IMR-90 (cell line): ENCODE results near the gene TRIM10.

Source experiments
- CEBPB ChIP-seq: IDR thresholded peaks from 2 replicates; pipeline ENCODE4 v1.6.1; 2012; ENCODE audit warnings: low read depth, low read length, improper control_type of control experiment
- CHD1 ChIP-seq: IDR thresholded peaks from 2 replicates; pipeline ENCODE4 v1.6.1; 2012; ENCODE audit warnings: low read depth, low read length, improper control_type of control experiment
- FOS ChIP-seq: fragments of 150-350 bp; IDR thresholded peaks from 2 replicates; pipeline ENCODE4 v1.6.1; 2016; ENCODE audit warnings: low read depth, low read length
- MXI1 ChIP-seq: IDR thresholded peaks from 2 replicates; pipeline ENCODE4 v1.6.1; 2012; ENCODE audit warnings: low read depth, mild to moderate bottlenecking, low read length, moderate library complexity, borderline replicate concordance
- POLR2A ChIP-seq: IDR thresholded peaks from 2 replicates; pipeline ENCODE4 v1.6.1; 2012; ENCODE audit warnings: mild to moderate bottlenecking, low read depth, low read length
- RAD21 ChIP-seq: IDR thresholded peaks from 2 replicates; pipeline ENCODE4 v1.6.1; 2012; ENCODE audit warnings: low read length, improper control_type of control experiment
- RFX5 ChIP-seq: IDR thresholded peaks from 2 replicates; pipeline ENCODE4 v1.8.0; 2012; ENCODE audit warnings: low read depth, mild to moderate bottlenecking, low read length, moderate library complexity
- TF ChIP-seq, protein P1 (sequence below): conservative IDR thresholded peaks from 2 replicates; pipeline ENCODE4 v1.5.1; 2012; ENCODE audit warnings: mild to moderate bottlenecking, low read depth, low read length, improper control_type of control experiment

DNA sequence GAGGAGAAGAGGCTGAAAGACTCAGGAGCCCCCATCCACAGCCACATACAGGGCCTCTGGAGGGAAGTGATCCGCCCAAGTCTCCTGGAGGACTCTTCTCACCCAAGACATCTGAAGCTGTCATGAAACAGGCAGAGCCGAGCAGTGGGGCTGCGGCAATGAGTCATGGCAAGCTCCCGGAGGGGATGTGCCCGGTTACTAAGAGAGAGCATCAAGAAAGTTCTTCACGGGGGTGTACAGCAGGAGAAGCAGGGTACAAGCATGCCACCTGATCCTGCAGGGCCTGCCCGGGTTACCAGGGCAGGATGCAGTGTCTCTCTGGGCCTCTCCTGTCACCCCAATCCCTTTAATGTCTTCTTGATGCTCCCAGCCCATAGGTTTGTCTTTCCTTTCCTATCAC is 31.1 kb upstream of the TRIM10 start:
- no peak for TF ChIP-seq FOS
- TF ChIP-seq POLR2A, result no peak
- no peak for TF ChIP-seq RFX5
- TF ChIP-seq MXI1, result no peak
- TF ChIP-seq CEBPB, result no peak
- TF ChIP-seq, protein P1, sequence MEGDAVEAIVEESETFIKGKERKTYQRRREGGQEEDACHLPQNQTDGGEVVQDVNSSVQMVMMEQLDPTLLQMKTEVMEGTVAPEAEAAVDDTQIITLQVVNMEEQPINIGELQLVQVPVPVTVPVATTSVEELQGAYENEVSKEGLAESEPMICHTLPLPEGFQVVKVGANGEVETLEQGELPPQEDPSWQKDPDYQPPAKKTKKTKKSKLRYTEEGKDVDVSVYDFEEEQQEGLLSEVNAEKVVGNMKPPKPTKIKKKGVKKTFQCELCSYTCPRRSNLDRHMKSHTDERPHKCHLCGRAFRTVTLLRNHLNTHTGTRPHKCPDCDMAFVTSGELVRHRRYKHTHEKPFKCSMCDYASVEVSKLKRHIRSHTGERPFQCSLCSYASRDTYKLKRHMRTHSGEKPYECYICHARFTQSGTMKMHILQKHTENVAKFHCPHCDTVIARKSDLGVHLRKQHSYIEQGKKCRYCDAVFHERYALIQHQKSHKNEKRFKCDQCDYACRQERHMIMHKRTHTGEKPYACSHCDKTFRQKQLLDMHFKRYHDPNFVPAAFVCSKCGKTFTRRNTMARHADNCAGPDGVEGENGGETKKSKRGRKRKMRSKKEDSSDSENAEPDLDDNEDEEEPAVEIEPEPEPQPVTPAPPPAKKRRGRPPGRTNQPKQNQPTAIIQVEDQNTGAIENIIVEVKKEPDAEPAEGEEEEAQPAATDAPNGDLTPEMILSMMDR, result no peak
- no peak for TF ChIP-seq CHD1
- TF ChIP-seq RAD21, result no peak
